Activated CD4-positive, alpha-beta memory T cell treated with anti-CD3 and anti-CD28 coated beads for 36 hours (primary cell): Measurements from ENCODE around the gene CSGALNACT2. TPM values are rescaled to one million over a fixed set of nuclear protein-coding genes. Genes with fewer than 3 reads are reported as not detected.
"Not testable (repeated sequence)": the region's sequence is repeated elsewhere in the genome, so short reads cannot be mapped to it uniquely, and the experiment has no call there.

Experiments
- CTCF ChIA-PET: fragments of 350-600 bp; sonication (Branson Sonifier 250); formaldehyde crosslinking; loops from one replicate; lab custom pipeline; 2021; ENCODE audit warnings: antibody characterized with exemption, inconsistent platforms; lab: Charles Lee
- POLR2A ChIA-PET: fragments of 350-600 bp; sonication (Branson Sonifier 250); formaldehyde crosslinking; loops from one replicate; lab custom pipeline; 2021; ENCODE audit warnings: antibody characterized with exemption; lab: Charles Lee
- DNase-seq: peaks from one replicate; pipeline ENCODE4 v3.0.0-alpha.2; 2020
- H3K27ac Mint-ChIP-seq: one replicate; pipeline ENCODE4 v1.8.0; 2021; ENCODE audit warnings: mixed read lengths
- H3K27me3 Mint-ChIP-seq: one replicate; pipeline ENCODE4 v1.8.0; 2021; ENCODE audit warnings: mixed read lengths
- H3K36me3 Mint-ChIP-seq: one replicate; pipeline ENCODE4 v1.8.0; 2021; ENCODE audit warnings: mixed read lengths
- H3K4me1 Mint-ChIP-seq: one replicate; pipeline ENCODE4 v1.8.0; 2021; ENCODE audit warnings: low read depth, mixed read lengths
- H3K4me3 Mint-ChIP-seq: one replicate; pipeline ENCODE4 v1.8.0; 2021; ENCODE audit warnings: mild to moderate bottlenecking, mixed read lengths
- H3K9me3 Mint-ChIP-seq: one replicate; pipeline ENCODE4 v1.8.0; 2021; ENCODE audit warnings: mixed read lengths
- intact Hi-C: fragments of 100-400 bp; cut with micrococcal nuclease; formaldehyde crosslinking; loops from one replicate; pipeline ENCODE4 v1.15.1; 2023
- total RNA-seq, 2 experiments: library from RNA; stranded (reverse); gene quantifications; one replicate each; pipeline ENCODE4 v1.2.3, GENCODE V29; 2021

Gene CSGALNACT2, protein sequence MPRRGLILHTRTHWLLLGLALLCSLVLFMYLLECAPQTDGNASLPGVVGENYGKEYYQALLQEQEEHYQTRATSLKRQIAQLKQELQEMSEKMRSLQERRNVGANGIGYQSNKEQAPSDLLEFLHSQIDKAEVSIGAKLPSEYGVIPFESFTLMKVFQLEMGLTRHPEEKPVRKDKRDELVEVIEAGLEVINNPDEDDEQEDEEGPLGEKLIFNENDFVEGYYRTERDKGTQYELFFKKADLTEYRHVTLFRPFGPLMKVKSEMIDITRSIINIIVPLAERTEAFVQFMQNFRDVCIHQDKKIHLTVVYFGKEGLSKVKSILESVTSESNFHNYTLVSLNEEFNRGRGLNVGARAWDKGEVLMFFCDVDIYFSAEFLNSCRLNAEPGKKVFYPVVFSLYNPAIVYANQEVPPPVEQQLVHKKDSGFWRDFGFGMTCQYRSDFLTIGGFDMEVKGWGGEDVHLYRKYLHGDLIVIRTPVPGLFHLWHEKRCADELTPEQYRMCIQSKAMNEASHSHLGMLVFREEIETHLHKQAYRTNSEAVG
- total RNA-seq = 10 to 100 TPM; 30.2 to 32.3 TPM

DNA sequence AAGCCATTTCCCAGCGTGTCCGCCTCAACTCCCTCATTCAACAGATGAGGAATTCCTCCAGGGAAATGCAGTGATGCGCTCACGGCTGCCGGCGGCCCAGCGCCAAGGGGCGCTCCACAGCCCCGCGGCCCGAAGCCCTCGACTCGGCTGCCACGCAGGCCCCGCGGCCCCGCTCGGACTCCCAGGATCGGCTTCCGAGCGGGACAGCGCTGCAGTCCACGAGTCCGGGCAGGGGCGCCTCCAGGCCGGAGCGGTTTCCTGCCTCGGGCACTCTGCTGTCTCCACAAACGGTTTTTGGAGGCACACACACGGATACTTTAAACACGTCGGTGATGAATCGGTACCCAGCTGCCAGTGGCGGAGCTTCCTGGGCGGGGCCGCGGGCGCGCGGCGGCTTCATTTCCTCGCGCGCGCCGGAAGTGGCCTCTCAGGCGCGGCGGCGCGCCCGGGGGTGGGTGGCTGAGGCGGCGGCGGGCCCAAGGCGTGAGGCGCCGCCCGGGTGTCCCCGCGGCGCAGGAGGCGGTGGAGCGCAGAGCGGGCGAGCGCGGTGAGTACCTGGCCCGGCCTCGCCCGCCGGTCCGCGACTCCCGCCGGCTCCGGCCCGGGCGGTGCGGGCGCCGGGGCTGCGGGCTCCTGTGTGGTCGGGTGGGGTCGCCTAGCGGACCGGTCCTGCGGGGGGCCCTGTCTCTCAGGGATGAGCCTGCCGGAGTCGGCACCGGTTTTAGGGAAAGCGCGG lies at the start of gene CSGALNACT2:
CSGALNACT2 (plus strand) TSS at position 425 of the 736 bp plus-strand sequence. CDS start 16,705 bp downstream, outside the sequence.
- H3K9me3 Mint-ChIP-seq = no peaks in the 10 kb centered on the region

DNA sequence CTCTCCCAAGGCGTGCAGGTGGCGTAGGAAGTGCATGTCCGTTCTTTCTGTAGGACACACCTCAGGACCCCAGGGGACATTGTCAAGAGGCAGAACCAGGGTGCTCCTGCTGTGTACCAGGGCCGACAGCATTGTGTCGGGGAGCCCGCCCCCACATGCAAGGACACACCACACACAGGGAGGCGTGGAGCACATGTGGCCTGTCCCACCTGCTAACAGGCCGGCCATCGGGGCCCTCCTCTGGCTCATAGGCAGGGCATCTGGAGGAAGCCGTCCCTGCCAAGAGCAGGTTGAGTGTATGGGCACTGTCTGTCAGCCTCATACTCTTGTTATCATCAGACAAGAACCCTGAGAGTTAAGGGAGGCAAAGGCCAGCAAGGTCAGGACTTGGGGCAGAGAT lies 48.7 kb upstream of the CSGALNACT2 start:
- CTCF ChIA-PET = no interaction called here
- peaks cover 2% of the 10 kb centered on the region for H3K27me3 Mint-ChIP-seq
- no peaks in the 10 kb centered on the region for H3K36me3 Mint-ChIP-seq
- DNase-seq = no peak
- no peaks in the 10 kb centered on the region for H3K9me3 Mint-ChIP-seq
- POLR2A ChIA-PET = no interaction called here
- intact Hi-C loops = no loop called here
- H3K4me3 Mint-ChIP-seq = no peak overlapping the region
- no peaks in the 10 kb centered on the region for H3K4me1 Mint-ChIP-seq
- no peak overlapping the region for H3K27ac Mint-ChIP-seq

More for the DNA sequence above, at the start of gene CSGALNACT2:
- intact Hi-C loops = loop anchor here (2.0 to 5.0 kb wide), 4 partner anchors 259 to 586 kb away; partner anchors contain the start of genes BMS1 and HNRNPF
- H3K27me3 Mint-ChIP-seq = no peaks in the 10 kb centered on the region
- peaks cover 48% of the 10 kb centered on the region for H3K4me1 Mint-ChIP-seq
- POLR2A ChIA-PET = interaction anchor here (0.6 to 4.7 kb wide), 8 partner anchors 9 to 499 kb away, joined by 3 to 58 read pairs (median 12); partner anchors contain the start of gene ZNF33B
- H3K36me3 Mint-ChIP-seq = peaks cover 23% of the 10 kb centered on the region
- peak within 1 kb of the TSS; percentile 100 for H3K27ac Mint-ChIP-seq
- peak within 1 kb of the TSS; percentile 100 for H3K4me3 Mint-ChIP-seq
- CTCF ChIA-PET = interaction anchor here (1.3 to 3.2 kb wide), 6 partner anchors 9 to 66 kb away, joined by 5 to 15 read pairs (median 7); no protein-coding TSS in a partner anchor
- DNase-seq = peak; percentile 92

DNA sequence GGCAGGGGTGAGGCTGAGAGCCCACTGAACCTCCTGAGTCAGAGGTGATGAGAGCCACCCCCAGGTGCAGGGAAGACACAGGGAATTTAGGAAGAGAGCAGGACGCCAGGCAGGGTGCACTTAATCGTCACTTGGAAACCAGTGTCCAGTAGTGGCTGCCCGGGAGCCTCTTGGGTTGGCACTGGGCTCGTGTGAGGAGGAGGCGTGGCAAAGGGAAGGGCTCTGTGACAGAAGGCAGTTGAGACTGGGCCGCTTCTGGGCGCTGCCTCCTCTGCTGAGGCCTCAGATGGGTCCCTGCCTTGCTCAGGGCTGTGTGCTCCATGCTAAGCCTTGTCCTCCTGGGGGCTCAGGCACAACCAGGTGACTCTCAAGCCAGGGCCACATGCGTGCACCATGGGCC lies 48.1 kb upstream of the CSGALNACT2 start:
- POLR2A ChIA-PET = no interaction called here
- Mint-ChIP-seq H3K4me1 (no peaks in the 10 kb centered on the region), H3K27me3 (peaks cover 2% of the 10 kb centered on the region), H3K4me3 (no peak overlapping the region), H3K9me3 (no peaks in the 10 kb centered on the region), H3K27ac (no peak overlapping the region), H3K36me3 (no peaks in the 10 kb centered on the region)
- CTCF ChIA-PET = no interaction called here
- DNase-seq = no peak
- intact Hi-C loops = no loop called here

DNA sequence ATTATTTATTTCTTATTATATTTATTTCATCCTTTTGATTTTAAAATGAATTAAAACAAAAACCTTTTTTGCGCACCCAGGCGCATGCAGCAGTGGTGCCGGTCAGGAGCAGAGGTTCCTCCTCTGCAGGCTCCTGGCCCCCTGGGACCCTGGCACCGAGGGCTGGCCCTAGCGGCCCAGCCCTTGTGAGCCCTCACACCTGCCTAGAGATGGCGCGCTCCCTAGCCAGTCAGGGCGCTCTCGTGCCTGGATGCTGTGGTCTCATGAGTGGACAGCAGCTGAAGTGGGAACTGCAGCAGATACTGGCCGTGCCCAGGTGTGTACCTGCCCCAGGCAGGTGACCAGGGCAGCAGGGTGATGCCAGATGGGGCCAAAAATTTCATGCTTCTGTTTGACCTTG lies 47.6 kb upstream of the CSGALNACT2 start:
- H3K4me3 Mint-ChIP-seq = no peak overlapping the region
- no peak overlapping the region for H3K27ac Mint-ChIP-seq
- ChIA-PET POLR2A (no interaction called here), CTCF (no interaction called here)
- H3K27me3 Mint-ChIP-seq = peaks cover 2% of the 10 kb centered on the region
- no peaks in the 10 kb centered on the region for H3K4me1 Mint-ChIP-seq
- intact Hi-C loops = no loop called here
- no peak for DNase-seq
- no peaks in the 10 kb centered on the region for H3K9me3 Mint-ChIP-seq
- H3K36me3 Mint-ChIP-seq = no peaks in the 10 kb centered on the region

DNA sequence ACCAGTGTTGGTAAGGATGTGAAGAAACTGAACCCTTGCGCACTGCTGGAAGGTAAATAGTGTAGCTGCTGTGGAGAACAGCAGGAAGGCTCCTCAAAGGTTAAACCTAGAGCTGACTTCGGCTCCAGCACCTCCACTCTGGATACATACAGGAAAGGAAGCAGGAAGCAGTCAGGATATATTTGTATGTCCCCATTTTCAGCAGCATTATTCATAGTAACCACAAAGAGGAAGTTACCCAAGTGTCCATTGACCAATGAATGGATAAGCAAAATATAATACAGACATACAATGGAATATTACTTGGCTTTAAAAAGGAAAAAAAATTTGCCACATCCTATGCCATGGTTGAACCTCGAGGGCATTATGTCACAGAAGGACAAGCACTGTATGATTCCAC lies 46.4 kb upstream of the CSGALNACT2 start:
- intact Hi-C loops = no loop called here
- ChIA-PET CTCF (no interaction called here), POLR2A (no interaction called here)
- no peaks in the 10 kb centered on the region for H3K36me3 Mint-ChIP-seq
- no peaks in the 10 kb centered on the region for H3K4me1 Mint-ChIP-seq
- no peak for DNase-seq
- no peaks in the 10 kb centered on the region for H3K9me3 Mint-ChIP-seq
- H3K27me3 Mint-ChIP-seq = peaks cover 2% of the 10 kb centered on the region
- H3K4me3 Mint-ChIP-seq = no peak overlapping the region
- H3K27ac Mint-ChIP-seq = no peak overlapping the region

DNA sequence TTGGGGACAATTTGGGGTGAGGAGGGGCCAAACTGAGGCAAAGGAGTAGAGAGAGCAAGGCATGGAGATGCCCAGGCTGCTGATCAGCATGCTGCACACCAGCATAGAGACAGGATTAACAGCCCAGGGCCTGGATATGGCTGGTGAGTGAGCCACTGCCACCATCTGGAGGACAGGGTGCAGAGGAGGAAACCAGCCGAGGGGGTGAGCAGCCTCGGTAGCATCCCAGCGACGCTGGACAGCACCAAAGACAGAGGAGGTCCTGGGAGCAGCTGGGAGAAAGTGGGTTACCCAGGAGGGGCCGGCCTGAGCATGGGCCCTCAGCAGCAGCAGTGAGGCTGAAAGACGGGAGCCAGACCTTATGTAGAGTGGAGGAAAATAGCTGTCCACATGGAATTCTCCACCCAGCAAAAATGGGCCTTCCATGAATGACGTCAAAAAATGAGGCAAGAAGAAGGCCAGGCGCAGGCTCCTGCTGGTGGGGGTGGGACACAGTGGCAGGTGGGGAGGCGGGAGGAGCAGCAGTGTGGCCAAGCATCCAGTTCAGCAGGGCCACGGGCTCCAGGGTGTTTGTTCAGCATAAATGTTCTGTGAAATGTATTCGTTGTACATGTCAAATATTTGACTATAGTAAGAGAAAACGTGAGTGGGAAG lies 44.7 kb upstream of the CSGALNACT2 start:
- H3K36me3 Mint-ChIP-seq = no peaks in the 10 kb centered on the region
- intact Hi-C loops = no loop called here
- H3K4me1 Mint-ChIP-seq = no peaks in the 10 kb centered on the region
- H3K27ac Mint-ChIP-seq = no peak overlapping the region
- no peaks in the 10 kb centered on the region for H3K9me3 Mint-ChIP-seq
- H3K27me3 Mint-ChIP-seq = peaks cover 2% of the 10 kb centered on the region
- ChIA-PET POLR2A (no interaction called here), CTCF (no interaction called here)
- no peak overlapping the region for H3K4me3 Mint-ChIP-seq
- DNase-seq = no peak

DNA sequence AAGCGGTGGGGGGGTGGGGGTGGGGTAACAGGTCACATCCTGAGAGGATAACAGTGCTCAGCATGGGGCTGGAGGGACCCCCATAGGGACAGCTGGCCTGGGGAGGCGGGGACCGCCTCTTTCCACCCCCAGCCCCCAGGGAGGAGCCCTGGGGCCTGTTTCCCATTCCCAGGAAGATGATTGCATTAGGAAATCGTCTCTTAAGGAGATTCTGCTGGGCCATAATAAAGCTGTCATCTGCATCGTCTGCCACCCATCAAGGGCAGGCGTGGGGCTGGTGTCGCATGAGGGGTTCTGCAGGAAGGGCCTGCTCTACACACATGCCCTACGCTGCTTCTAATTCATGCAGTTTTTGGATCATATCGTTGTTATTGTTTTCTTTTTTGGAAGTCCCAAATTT lies 44.2 kb upstream of the CSGALNACT2 start:
- H3K9me3 Mint-ChIP-seq = no peaks in the 10 kb centered on the region
- no peaks in the 10 kb centered on the region for H3K4me1 Mint-ChIP-seq
- DNase-seq = no peak
- ChIA-PET CTCF (no interaction called here), POLR2A (no interaction called here)
- H3K27me3 Mint-ChIP-seq = peaks cover 2% of the 10 kb centered on the region
- H3K4me3 Mint-ChIP-seq = no peak overlapping the region
- no peaks in the 10 kb centered on the region for H3K36me3 Mint-ChIP-seq
- H3K27ac Mint-ChIP-seq = no peak overlapping the region
- intact Hi-C loops = no loop called here

DNA sequence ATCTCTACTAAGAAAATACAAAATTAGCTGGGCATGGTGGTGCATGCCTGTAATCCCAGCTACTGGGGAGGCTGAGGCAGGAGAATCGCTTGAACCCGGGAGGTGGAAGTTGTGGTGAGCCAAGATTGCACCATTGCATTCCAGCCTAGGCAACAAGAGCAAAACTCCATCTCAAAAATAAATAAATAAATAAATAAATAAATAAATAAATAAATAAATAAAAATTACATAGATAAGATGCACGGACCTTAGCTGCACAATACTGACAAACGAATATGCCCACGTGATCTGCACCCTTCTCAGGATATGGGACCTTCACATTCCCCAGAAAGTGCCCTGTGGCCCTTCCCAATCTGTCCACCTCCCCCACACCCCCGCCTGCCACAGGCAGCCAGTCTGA lies 38.9 kb upstream of the CSGALNACT2 start:
- H3K4me1 Mint-ChIP-seq, H3K36me3 Mint-ChIP-seq, H3K9me3 Mint-ChIP-seq, H3K4me3 Mint-ChIP-seq, CTCF ChIA-PET, H3K27ac Mint-ChIP-seq, POLR2A ChIA-PET, intact Hi-C loops, DNase-seq: not testable (repeated sequence)
- peaks cover 16% of the 10 kb centered on the region for H3K27me3 Mint-ChIP-seq

DNA sequence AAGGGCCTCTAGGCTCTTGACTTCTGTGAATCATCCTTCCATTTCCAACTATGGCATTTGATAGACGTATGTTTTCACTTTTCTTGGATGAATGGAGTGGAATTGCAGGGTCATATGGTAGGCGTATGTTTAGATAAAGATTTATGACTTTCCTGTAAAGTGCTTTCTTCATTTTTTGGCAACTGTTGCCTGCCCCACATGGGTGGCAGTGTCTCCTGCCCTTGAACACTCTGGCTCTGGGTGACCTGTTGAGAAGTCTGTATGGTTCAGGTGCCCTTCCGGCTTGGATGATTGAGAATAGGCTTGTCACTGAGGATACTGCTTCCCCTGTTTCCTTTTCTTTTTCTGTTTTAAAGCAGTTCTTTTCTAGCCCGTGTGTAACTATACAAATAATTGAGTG lies 38.3 kb upstream of the CSGALNACT2 start:
- peaks cover under 1% of the 10 kb centered on the region for H3K4me1 Mint-ChIP-seq
- H3K36me3 Mint-ChIP-seq = no peaks in the 10 kb centered on the region
- no peaks in the 10 kb centered on the region for H3K9me3 Mint-ChIP-seq
- H3K4me3 Mint-ChIP-seq = no peak overlapping the region
- DNase-seq = no peak
- intact Hi-C loops = no loop called here
- ChIA-PET POLR2A (interaction anchor here (1.0 kb wide), 1 partner anchor 16 kb away, joined by 3 read pairs; no protein-coding TSS in a partner anchor), CTCF (no interaction called here)
- peaks cover 16% of the 10 kb centered on the region for H3K27me3 Mint-ChIP-seq
- no peak overlapping the region for H3K27ac Mint-ChIP-seq

DNA sequence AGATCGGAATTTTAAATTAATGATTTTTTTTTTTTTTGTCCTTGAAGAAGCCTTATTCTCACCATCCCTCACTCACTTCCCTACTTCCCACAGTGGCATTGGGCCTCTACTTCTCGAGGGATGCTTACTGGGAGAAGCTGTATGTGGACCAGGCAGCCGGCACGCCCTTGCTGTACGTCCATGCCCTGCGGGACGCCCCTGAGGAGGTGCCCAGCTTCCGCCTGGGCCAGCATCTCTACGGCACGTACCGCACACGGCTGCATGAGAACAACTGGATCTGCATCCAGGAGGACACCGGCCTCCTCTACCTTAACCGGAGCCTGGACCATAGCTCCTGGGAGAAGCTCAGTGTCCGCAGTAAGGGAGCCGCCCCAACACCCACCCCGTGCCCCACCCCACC lies 37.9 kb upstream of the CSGALNACT2 start:
- no peak for DNase-seq
- ChIA-PET CTCF (no interaction called here), POLR2A (interaction anchor here (1.0 kb wide), 1 partner anchor 17 kb away, joined by 3 read pairs; no protein-coding TSS in a partner anchor)
- Mint-ChIP-seq H3K9me3 (no peaks in the 10 kb centered on the region), H3K36me3 (no peaks in the 10 kb centered on the region), H3K4me1 (peaks cover 4% of the 10 kb centered on the region), H3K27me3 (peaks cover 19% of the 10 kb centered on the region), H3K27ac (no peak overlapping the region), H3K4me3 (no peak overlapping the region)
- intact Hi-C loops = no loop called here

DNA sequence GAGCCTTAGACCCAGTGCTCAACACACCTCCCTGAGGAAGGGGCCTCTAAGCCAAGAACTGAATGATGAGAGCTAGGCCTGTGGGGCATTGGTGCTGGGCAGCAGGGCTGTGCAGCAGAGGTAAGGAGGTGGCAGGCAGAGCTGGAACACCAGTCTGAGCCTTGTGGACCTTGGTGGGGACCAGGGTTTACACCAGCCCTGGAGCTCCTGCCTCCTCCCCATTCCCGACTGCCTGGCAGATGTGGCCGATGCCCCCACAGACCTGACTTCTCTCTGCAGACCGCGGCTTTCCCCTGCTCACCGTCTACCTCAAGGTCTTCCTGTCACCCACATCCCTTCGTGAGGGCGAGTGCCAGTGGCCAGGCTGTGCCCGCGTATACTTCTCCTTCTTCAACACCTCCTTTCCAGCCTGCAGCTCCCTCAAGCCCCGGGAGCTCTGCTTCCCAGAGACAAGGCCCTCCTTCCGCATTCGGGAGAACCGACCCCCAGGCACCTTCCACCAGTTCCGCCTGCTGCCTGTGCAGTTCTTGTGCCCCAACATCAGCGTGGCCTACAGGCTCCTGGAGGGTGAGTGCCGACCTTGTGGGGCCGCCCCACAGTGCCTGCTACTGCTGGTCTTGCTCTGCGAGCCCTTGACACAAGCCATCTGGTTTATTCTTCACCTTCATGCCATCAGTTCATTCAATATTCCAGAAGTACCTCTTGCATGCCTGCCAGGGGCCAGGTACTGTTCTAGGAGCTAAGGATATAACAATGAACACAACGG lies 36.0 kb upstream of the CSGALNACT2 start:
- intact Hi-C loops = no loop called here
- Mint-ChIP-seq H3K9me3 (no peaks in the 10 kb centered on the region), H3K27me3 (peaks cover 19% of the 10 kb centered on the region), H3K27ac (no peak overlapping the region), H3K4me3 (no peak overlapping the region), H3K36me3 (no peaks in the 10 kb centered on the region), H3K4me1 (peaks cover 6% of the 10 kb centered on the region)
- ChIA-PET POLR2A (no interaction called here), CTCF (interaction anchor here (0.9 kb wide), 1 partner anchor 349 kb away, joined by 3 read pairs; no protein-coding TSS in a partner anchor)
- no peak for DNase-seq
